ENCODE data around the gene PDE5A.

GRCh38 chr4:119518915-119519410, 109.6 kb downstream of the PDE5A start:
- TF ChIP-seq CTCF (IDR thresholded peaks at IDR 0.05; ENCODE audit: insufficient read depth, low read length, poor library complexity, severe bottlenecking) (no peak), EZH2phosphoT487 (conservative IDR thresholded peaks at IDR 0.05; ENCODE audit: low read length) (no peak)
